ENCODE measurements around the gene ST3GAL4. TPM values are rescaled to one million over a fixed set of nuclear protein-coding genes. Genes with fewer than 3 reads are reported as not detected.

ST3GAL4 gene
- polyA plus RNA-seq, 1 of the 3 experiments (the other 2 are of a cell fraction): 32.0 TPM

GRCh38 chr11:126436209-126436755 lies 80.8 kb downstream of the ST3GAL4 start:
- WGBS (ENCODE audit: low lambda C conversion rate): 100% methylated on average over 1 of the region's 7 CpGs
- no peak for DNase-seq

DNA sequence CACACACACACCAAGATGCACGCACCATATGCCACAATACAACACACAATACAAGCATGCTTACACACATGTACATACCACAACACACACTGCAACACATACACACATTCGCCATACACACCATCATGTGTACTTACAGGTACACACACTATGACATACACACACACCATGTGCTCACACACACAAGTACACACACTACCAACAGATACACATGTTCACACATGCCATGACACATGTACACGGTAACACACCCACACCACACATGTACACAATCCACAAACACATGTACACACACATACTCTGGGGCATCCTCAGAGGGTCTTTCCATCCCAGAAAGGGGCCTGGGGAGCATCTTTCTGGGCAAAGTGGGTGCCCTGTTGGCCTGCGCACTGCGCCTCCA lies 82.2 kb downstream of the ST3GAL4 start:
- no peaks in the 10 kb centered on the region for H3K9me3 ChIP-seq
- no peak overlapping the region for H3K4me3 ChIP-seq (ENCODE audit: low read depth in 2 of 2, low read length in 1 of 2)
- no peak overlapping the region for H3K4me2 ChIP-seq
- no peak overlapping the region for H3K9ac ChIP-seq
- 90% methylated on average over 4 of the region's 5 CpGs for WGBS (ENCODE audit: low lambda C conversion rate)
- no peaks in the 10 kb centered on the region for H3K27me3 ChIP-seq (ENCODE audit: insufficient read depth)
- H4K20me1 ChIP-seq (ENCODE audit: insufficient read depth): no peaks in the 10 kb centered on the region
- H2AFZ ChIP-seq (ENCODE audit: low read depth): no peak overlapping the region
- CTCF ChIA-PET: interaction anchor here (6.7 to 7.8 kb wide), 2 partner anchors 42 to 553 kb away, joined by 79 to 153 read pairs; no protein-coding TSS in a partner anchor
- no peak overlapping the region for H3K27ac ChIP-seq (ENCODE audit: low read depth in 2 of 2, low read length in 1 of 2)
- H3K9me2 ChIP-seq: no peaks in the 10 kb centered on the region
- H3K36me3 ChIP-seq (replicated peaks in 1 of 2; ENCODE audit: control insufficient read depth in 1 of 2, insufficient read depth in 2 of 2, low read length in 1 of 2): no peaks in the 10 kb centered on the region
- H3K79me2 ChIP-seq (ENCODE audit: insufficient read depth): no peaks in the 10 kb centered on the region
- no peak for TF ChIP-seq EZH2phosphoT487 (IDR thresholded peaks at IDR 0.05; ENCODE audit: borderline replicate concordance, low read depth)
- H3K4me1 ChIP-seq (ENCODE audit: control insufficient read depth in 1 of 2, insufficient read depth in 2 of 2, low read depth in 1 of 2, low read length in 1 of 2): peaks cover 0 to 12% of the 10 kb centered on the region in 2 experiments; a peak in 1 of 4 replicates
- DNase-seq: no peak
- peaks cover 7% of the 10 kb centered on the region for H3F3A ChIP-seq (replicated peaks; ENCODE audit: insufficient read depth)
- POLR2A ChIA-PET: no interaction called here

More at GRCh38 chr11:126436209-126436755, 80.8 kb downstream of the ST3GAL4 start:
- no peak overlapping the region for H3K9ac ChIP-seq
- H3K9me2 ChIP-seq: no peaks in the 10 kb centered on the region
- H3F3A ChIP-seq (replicated peaks; ENCODE audit: insufficient read depth): peaks cover 7% of the 10 kb centered on the region
- H3K36me3 ChIP-seq (replicated peaks in 1 of 2; ENCODE audit: control insufficient read depth in 1 of 2, insufficient read depth in 2 of 2, low read length in 1 of 2): no peaks in the 10 kb centered on the region
- H3K27me3 ChIP-seq (ENCODE audit: insufficient read depth): no peaks in the 10 kb centered on the region
- no peaks in the 10 kb centered on the region for H3K9me3 ChIP-seq
- H3K4me2 ChIP-seq: no peak overlapping the region
- H3K4me3 ChIP-seq (ENCODE audit: low read depth in 2 of 2, low read length in 1 of 2): no peak overlapping the region
- POLR2A ChIA-PET: no interaction called here
- no peaks in the 10 kb centered on the region for H4K20me1 ChIP-seq (ENCODE audit: insufficient read depth)
- H2AFZ ChIP-seq (ENCODE audit: low read depth): no peak overlapping the region
- no peaks in the 10 kb centered on the region for H3K79me2 ChIP-seq (ENCODE audit: insufficient read depth)
- CTCF ChIA-PET: interaction anchor here (1.0 to 8.3 kb wide), 4 partner anchors 44 to 1058 kb away, joined by 3 to 41 read pairs (median 21); no protein-coding TSS in a partner anchor
- H3K4me1 ChIP-seq (ENCODE audit: control insufficient read depth in 1 of 2, insufficient read depth in 2 of 2, low read depth in 1 of 2, low read length in 1 of 2): peaks cover 4 to 12% of the 10 kb centered on the region in 2 experiments; a peak in 3 of 4 replicates
- no peak for TF ChIP-seq GATA2 (CRISPR knock-in tag; IDR thresholded peaks at IDR 0.05)
- TF ChIP-seq, protein P1, sequence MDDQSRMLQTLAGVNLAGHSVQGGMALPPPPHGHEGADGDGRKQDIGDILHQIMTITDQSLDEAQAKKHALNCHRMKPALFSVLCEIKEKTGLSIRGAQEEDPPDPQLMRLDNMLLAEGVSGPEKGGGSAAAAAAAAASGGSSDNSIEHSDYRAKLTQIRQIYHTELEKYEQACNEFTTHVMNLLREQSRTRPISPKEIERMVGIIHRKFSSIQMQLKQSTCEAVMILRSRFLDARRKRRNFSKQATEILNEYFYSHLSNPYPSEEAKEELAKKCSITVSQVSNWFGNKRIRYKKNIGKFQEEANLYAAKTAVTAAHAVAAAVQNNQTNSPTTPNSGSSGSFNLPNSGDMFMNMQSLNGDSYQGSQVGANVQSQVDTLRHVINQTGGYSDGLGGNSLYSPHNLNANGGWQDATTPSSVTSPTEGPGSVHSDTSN (IDR thresholded peaks at IDR 0.05): no peak
- no peak for TF ChIP-seq MXI1 (IDR thresholded peaks at IDR 0.05; ENCODE audit: low read depth, low read length)
- no peak for TF ChIP-seq TCF12 (IDR thresholded peaks at IDR 0.05)
- TF ChIP-seq USF1 (IDR thresholded peaks at IDR 0.05; ENCODE audit: borderline replicate concordance, low read depth): no peak
- no peak for TF ChIP-seq NRF1 (IDR thresholded peaks at IDR 0.05; ENCODE audit: low read depth, low read length)
- no peak for TF ChIP-seq RXRA (IDR thresholded peaks at IDR 0.05; ENCODE audit: borderline replicate concordance, low read depth)
- TF ChIP-seq JUND (IDR thresholded peaks at IDR 0.05): no peak
- TF ChIP-seq YY1 (IDR thresholded peaks at IDR 0.05; ENCODE audit: low read depth): no peak
- H3K27ac ChIP-seq (ENCODE audit: low read depth in 2 of 2, low read length in 1 of 2): no peak overlapping the region

- DNase-seq: no peak
- WGBS (ENCODE audit: low lambda C conversion rate): 85% methylated on average over 9 of the region's 9 CpGs
- no peak for TF ChIP-seq POLR2AphosphoS5 (IDR thresholded peaks at IDR 0.05; ENCODE audit: low read depth, low read length)
- no peak for TF ChIP-seq RFX5 (IDR thresholded peaks at IDR 0.05; ENCODE audit: low read length)
- TF ChIP-seq CHD2 (IDR thresholded peaks at IDR 0.05; ENCODE audit: low read length, partially characterized antibody): no peak
- TF ChIP-seq TAF1 (IDR thresholded peaks at IDR 0.05; ENCODE audit: borderline replicate concordance, low read depth, low read length): no peak
- TF ChIP-seq RCOR1 (IDR thresholded peaks at IDR 0.05; ENCODE audit: low read length): no peak
- TF ChIP-seq GABPA (IDR thresholded peaks at IDR 0.05; ENCODE audit: low read depth): no peak
- TF ChIP-seq SMC3 (IDR thresholded peaks at IDR 0.05; ENCODE audit: low read depth, low read length): no peak
- TF ChIP-seq ELF1 (IDR thresholded peaks at IDR 0.05): no peak
- TF ChIP-seq RXRA (IDR thresholded peaks at IDR 0.05; ENCODE audit: borderline replicate concordance, low read depth): no peak
- TF ChIP-seq MEF2A (IDR thresholded peaks at IDR 0.05; ENCODE audit: borderline replicate concordance, low read depth): no peak
- no peak for TF ChIP-seq YY1 (IDR thresholded peaks at IDR 0.05; ENCODE audit: low read depth)
- TF ChIP-seq EZH2phosphoT487 (IDR thresholded peaks at IDR 0.05; ENCODE audit: borderline replicate concordance, low read depth): no peak
Measured at GRCh38 chr11:126438272-126438671, 82.8 kb downstream of the ST3GAL4 start.

More at GRCh38 chr11:126438272-126438671, 82.8 kb downstream of the ST3GAL4 start:
- ChIA-PET POLR2A (no interaction called here), CTCF (interaction anchor here (6.7 to 7.8 kb wide), 2 partner anchors 42 to 553 kb away, joined by 79 to 153 read pairs; no protein-coding TSS in a partner anchor)
- Histone ChIP-seq H3K9me3 (no peaks in the 10 kb centered on the region), H3K4me2 (no peak overlapping the region), H3K4me1 (ENCODE audit: control insufficient read depth in 1 of 2, insufficient read depth in 2 of 2, low read depth in 1 of 2, low read length in 1 of 2) (peaks cover 0 to 17% of the 10 kb centered on the region in 2 experiments; a peak in 1 of 4 replicates), H3K36me3 (replicated peaks in 1 of 2; ENCODE audit: control insufficient read depth in 1 of 2, insufficient read depth in 2 of 2, low read length in 1 of 2) (no peaks in the 10 kb centered on the region), H3K27me3 (ENCODE audit: insufficient read depth) (no peaks in the 10 kb centered on the region), H3K9ac (no peak overlapping the region), H3K27ac (ENCODE audit: low read depth in 2 of 2, low read length in 1 of 2) (no peak overlapping the region), H3K9me2 (no peaks in the 10 kb centered on the region), H3K4me3 (ENCODE audit: low read depth in 2 of 2, low read length in 1 of 2) (no peak overlapping the region), H3F3A (replicated peaks; ENCODE audit: insufficient read depth) (peaks cover 7% of the 10 kb centered on the region), H3K79me2 (ENCODE audit: insufficient read depth) (no peaks in the 10 kb centered on the region), H2AFZ (ENCODE audit: low read depth) (no peak overlapping the region), H4K20me1 (ENCODE audit: insufficient read depth) (no peaks in the 10 kb centered on the region)
